ENCODE measurements around the gene FRY.

The FRY gene

DNA sequence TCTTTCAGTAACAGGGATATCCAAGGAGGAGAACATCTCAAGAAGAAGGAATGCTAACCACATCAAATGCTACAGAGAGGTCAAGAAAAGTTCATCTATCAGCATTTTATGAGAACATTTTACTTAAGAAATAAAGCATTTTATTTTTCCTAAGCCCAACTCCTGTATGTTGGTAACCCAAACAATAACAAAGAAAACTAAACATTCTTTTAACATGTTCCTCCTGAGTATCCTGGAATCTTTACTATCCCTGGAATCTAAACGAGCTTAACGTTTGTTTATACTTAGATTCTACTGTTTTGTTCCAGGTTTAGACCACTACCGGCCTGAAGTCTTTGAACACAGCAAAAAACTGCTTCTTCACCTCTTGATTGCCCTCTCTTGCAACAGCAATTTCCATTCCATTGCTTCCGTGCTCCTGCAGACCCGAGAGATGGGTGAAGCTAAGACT lies 193.9 kb downstream of the FRY start:
- H3K4me3 ChIP-seq (ENCODE audit: low read length), result no peak overlapping the region
- no peak for DNase-seq (ENCODE audit: low read depth, low spot score)

DNA sequence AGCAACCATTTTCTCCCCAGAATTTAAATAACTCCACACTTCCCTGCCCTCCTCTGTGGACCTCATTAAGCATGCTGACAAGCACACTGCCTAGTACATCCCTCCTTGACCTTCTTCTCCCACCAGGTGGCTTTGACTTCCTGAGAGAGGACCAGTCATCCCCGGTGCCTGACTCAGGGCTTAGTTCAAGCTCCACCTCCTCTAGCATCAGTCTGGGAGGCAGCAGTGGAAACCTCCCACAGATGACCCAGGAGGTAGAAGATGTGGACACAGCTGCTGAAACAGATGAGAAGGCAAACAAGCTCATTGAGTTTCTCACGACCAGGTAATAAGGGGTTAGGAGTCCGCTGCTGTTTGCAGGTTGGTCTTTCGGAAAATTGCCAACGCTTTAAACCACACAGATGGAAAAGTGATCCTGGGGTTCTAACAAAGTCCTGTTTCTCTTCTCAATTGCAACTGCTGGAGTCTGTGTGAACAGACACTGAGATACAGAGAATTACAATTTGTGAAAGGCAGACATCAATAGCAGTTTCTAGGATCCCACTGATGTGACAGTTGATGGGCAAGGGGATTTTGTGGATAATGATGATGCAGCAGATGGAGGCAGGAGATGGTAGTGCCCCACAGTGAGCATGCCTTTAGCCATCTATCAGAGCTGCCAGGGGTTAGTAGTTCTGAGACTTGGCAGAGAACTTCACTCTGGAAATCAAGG lies 196.9 kb downstream of the FRY start:
- no peak for DNase-seq (ENCODE audit: low read depth, low spot score)
- H3K4me3 ChIP-seq (ENCODE audit: low read length), result no peak overlapping the region

DNA sequence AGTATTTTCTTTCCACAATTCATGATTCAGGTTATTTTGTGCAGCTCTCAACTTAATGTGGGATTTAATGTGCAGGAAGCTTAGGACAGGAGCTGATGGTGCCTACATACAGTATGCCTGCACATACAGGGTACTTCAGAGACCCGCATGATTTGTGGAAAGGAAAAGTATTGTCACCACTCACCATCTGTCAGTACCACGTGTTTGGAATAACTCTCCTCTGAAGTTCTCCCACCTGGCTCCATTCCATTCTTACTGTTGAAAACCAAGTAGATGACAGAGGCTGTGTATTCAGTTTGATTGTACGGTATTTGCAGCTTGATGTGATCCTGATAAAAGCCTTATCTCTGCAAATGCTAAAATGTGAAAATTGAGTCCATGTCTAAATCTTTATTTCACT lies 197.9 kb downstream of the FRY start:
- no peak overlapping the region for H3K4me3 ChIP-seq (ENCODE audit: low read length)
- no peak for DNase-seq (ENCODE audit: low read depth, low spot score)

DNA sequence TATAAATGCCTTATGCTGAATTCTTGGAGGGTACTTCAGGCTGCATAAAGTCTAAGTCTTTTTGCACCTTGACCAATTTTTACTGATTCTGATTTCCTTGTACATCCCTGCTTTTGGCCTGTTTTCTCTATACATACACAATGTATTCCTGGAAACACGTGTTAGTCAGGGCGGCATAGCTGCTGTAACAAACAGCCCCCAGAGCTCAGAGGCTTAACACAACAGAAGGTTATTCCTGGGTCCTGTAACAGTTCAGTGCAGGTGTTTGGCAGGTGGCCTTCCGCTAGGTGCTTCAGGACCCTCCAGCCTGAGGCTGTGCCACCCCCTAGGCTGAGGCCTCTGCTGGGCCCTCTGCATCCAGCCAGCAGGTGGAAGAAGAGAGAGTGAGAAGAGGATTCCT lies 200.7 kb downstream of the FRY start:
- DNase-seq (ENCODE audit: low read depth, low spot score), result no peak
- H3K4me3 ChIP-seq (ENCODE audit: low read length), result no peak overlapping the region

GRCh38 chr13:32233062-32233461 lies 201.5 kb downstream of the FRY start:
- no peak overlapping the region for H3K4me3 ChIP-seq (ENCODE audit: low read length)
- no peak for DNase-seq (ENCODE audit: low read depth, low spot score)

DNA sequence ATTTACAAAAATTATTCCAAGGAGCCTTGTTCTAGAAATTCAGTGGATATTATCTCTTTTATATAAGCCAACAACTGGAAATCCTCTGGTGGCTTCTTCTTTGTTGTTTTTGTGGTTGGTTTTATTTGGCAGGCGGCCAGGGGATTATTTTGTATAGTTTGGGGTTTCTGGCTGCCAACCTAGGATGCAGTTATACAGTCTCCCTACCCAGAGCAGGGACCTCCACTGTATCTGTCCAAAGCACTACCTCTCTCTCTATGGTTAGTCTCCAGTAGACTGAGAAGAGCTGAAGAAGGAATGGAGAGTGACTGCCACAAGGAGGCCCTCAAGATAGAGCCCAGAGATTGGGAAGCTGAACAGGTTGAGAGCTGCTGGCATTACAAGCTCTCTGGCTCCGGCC lies 203.3 kb downstream of the FRY start:
- DNase-seq (ENCODE audit: low read depth, low spot score), result no peak
- no peak overlapping the region for H3K4me3 ChIP-seq (ENCODE audit: low read length)

GRCh38 chr13:32237681-32238080 lies 206.1 kb downstream of the FRY start:
- no peak for DNase-seq (ENCODE audit: low read depth, low spot score)
- no peak overlapping the region for H3K4me3 ChIP-seq (ENCODE audit: low read length)

- DNase-seq (ENCODE audit: low read depth, low spot score), result no peak
- H3K4me3 ChIP-seq (ENCODE audit: low read length), result no peak overlapping the region
Measured at GRCh38 chr13:32243695-32244094, 212.1 kb downstream of the FRY start.

- DNase-seq (ENCODE audit: low read depth, low spot score), result no peak
- no peak overlapping the region for H3K4me3 ChIP-seq (ENCODE audit: low read length)
Measured at GRCh38 chr13:32245555-32245954, 214.0 kb downstream of the FRY start.

GRCh38 chr13:32246468-32246867 lies 214.9 kb downstream of the FRY start:
- DNase-seq (ENCODE audit: low read depth, low spot score), result peak; percentile 50

DNA sequence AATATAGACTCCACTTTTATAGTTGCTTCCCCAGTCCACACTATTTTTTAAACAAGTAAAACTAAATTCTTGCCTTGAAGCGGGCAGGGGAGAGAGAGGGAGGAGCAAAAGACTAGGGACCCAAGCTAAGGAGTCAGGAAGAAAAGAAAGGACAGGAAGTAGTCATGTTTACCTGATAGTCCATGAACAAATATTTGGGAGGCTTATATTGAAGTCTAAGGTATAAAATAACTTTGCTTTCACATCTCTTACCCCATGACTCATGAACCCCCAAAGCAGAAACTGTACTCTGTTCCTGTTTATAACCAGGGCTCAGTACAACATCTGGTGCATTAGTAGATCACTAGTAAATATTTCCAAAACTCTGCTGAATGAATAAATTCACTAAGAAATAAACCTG lies 216.3 kb downstream of the FRY start:
- H3K4me3 ChIP-seq (ENCODE audit: low read length), result no peak overlapping the region
- DNase-seq (ENCODE audit: low read depth, low spot score), result no peak

More at GRCh38 chr13:32246468-32246867, 214.9 kb downstream of the FRY start:
- no peak overlapping the region for H3K4me3 ChIP-seq (ENCODE audit: low read length)

GRCh38 chr13:32248801-32249200 lies 217.2 kb downstream of the FRY start:
- DNase-seq (ENCODE audit: low read depth, low spot score), result no peak
- no peak overlapping the region for H3K4me3 ChIP-seq (ENCODE audit: low read length)

DNA sequence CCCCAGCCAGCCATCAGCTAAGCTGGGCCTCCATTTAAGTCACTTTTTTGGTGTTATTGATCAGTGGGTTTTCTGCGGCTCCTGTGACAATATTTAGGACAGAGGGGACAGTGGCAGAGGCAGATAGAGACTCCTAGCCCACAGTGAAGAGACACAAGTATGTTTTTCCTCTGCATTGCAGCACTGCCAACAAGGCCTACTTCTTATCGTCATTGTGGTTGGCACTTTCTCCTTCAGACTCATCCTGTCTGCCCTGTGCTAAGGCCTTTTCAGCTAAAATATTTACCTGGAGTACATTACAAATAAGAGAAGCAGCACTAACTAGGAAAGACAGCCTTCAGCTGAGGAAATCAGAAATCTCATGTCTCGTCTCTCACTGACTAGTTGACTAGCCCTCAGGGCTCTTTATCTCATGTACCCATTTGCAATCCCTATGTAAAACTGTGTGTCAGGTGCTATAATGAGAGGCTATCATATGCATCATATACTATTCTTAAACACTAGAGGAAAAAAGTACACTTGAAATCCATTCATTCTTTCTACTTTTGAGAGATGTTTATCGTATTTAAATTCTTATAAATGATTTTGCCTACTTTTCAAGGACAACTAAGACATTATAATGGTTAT lies 221.4 kb downstream of the FRY start:
- no peak overlapping the region for H3K4me3 ChIP-seq (ENCODE audit: low read length)
- no peak for DNase-seq (ENCODE audit: low read depth, low spot score)

- no peak overlapping the region for H3K4me3 ChIP-seq (ENCODE audit: low read length)
- no peak for DNase-seq (ENCODE audit: low read depth, low spot score)
Measured at GRCh38 chr13:32253911-32254399, 222.4 kb downstream of the FRY start.

DNA sequence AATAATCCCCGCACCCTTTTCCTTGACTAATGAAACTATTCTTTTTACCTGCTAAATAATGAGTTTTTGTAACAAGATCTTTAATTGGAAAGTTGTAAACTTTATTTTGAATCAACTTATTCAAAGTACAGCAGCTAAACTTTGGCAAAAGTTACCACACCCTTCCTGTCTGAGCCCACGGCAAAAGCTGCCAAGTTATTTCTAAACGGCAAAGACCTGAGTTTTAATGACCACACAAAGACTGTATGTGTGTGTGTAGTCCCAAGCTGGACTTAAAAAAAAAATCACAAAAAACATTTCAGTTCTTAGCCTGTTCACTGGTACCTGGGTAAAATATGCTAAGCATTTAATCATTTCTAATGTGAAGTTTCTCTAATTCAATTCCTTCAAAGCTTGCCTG lies 222.8 kb downstream of the FRY start:
- no peak overlapping the region for H3K4me3 ChIP-seq (ENCODE audit: low read length)
- no peak for DNase-seq (ENCODE audit: low read depth, low spot score)

- DNase-seq (ENCODE audit: low read depth, low spot score), result no peak
Measured at GRCh38 chr13:32254916-32255723, 223.5 kb downstream of the FRY start.

DNA sequence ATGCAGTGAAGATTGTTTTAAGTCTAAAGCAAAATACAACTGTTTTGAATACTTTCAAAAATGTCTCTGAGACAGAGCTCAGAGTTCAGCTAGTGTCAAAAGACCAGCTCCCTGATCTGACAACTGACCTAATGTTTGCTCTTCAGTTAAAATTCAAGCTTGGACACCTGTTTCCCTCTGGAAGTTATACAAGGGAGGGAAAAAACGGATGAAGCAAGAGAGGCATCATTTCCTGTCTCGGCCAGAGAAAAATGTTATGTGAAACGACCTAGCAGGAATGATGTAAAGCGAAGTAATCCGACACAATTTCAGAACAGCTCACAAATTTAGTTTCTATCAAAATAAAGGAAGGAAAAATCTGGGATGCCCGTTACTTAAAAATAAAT lies 224.1 kb downstream of the FRY start:
- no peak overlapping the region for H3K4me3 ChIP-seq (ENCODE audit: low read length)

More at GRCh38 chr13:32254916-32255723, 223.5 kb downstream of the FRY start:
- no peak overlapping the region for H3K4me3 ChIP-seq (ENCODE audit: low read length)

DNA sequence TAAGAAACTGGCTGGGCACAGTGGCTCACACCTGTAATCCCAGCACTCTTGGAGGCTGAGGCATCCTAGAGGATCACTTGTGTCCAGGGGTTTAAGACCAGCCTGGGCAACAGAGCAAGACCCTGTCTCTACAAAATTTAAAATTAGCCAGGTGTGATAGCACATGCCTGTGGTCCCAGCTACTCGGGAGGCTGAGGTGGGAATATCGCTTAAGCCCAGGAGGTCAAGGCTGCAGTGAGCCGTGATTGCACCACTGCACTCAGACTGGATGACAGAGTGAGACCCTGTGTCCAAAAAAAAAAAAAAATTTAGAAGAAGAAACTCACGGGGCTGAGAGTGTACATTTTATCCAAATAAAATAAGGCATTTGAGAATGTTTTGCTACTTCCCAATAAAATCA lies 224.7 kb downstream of the FRY start:
- no peak overlapping the region for H3K4me3 ChIP-seq (ENCODE audit: low read length)
- no peak for DNase-seq (ENCODE audit: low read depth, low spot score)

More for the DNA sequence above, 224.1 kb downstream of the FRY start:
- DNase-seq (ENCODE audit: low read depth, low spot score), result no peak

DNA sequence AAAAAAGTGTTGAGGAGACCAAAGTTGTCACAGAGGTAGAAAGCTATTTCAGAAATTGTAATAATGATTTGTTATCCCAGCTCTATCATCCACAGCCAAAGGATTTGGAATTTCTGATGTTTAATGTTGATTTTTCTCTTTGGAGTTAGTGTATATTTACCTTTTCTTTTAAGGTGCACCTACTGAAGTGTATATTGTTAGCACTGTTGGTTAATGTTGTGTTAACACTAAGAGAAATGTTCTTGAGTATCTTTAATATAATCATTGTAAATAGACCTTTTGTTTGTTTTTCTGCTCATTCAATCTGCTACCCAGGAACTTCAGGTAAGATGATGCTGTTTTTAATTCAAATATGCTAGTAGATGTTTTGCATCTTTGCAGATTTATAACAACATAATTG lies 226.1 kb downstream of the FRY start:
- DNase-seq (ENCODE audit: low read depth, low spot score), result no peak
- H3K4me3 ChIP-seq (ENCODE audit: low read length), result no peak overlapping the region

DNA sequence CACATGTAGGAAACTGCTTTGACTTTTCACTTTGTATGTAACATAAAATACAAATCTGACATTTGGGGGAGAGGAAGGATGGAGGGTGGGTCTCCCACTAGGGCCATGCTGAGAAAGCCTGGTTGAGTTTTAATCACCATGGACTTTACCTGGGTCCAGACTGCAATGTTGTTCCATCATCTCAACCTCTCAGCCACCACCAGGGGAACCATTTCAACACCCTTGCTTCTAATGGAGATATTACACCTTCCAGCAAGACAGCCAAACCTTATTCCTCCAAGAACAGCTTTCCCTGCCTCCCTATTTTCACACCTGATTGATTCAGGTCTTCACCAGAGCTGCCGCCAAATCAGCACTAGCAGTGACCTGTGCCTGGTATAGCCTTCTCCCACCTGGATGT lies 227.5 kb downstream of the FRY start:
- no peak for DNase-seq (ENCODE audit: low read depth, low spot score)
- no peak overlapping the region for H3K4me3 ChIP-seq (ENCODE audit: low read length)

Measured in Jurkat, Clone E6-1 (cell line).